NB4 (cell line): ENCODE results near the gene MAP2K6.

Source experiments
- CTCF ChIP-seq: IDR thresholded peaks from one replicate; pipeline ENCODE4 v1.5.1; 2012; ENCODE audit warnings: low read depth, low read length
- MAX ChIP-seq: IDR thresholded peaks from 2 replicates; pipeline ENCODE4 v1.6.1; 2011; ENCODE audit warnings: low read depth, low read length
- POLR2A ChIP-seq: IDR thresholded peaks from 2 replicates; pipeline ENCODE4 v1.6.1; 2011; ENCODE audit warnings: mild to moderate bottlenecking; ENCODE audit not compliant: insufficient read length; ENCODE audit errors: extremely low read depth

- TF ChIP-seq CTCF (no peak), POLR2A (no peak), MAX (no peak)
Observed at GRCh38 chr17:69597898-69598692, 183.6 kb downstream of the MAP2K6 start.
